ENCODE results near the gene CES5A. TPM values are rescaled to one million over a fixed set of nuclear protein-coding genes. Genes with fewer than 3 reads are reported as not detected.

The CES5A gene
- total and polyA plus RNA-seq, 10 of the 15 experiments (the other 5 are each of a cell fraction or from before 2014, with no cell fraction given) = 0.19 TPM; not detected in 9

DNA sequence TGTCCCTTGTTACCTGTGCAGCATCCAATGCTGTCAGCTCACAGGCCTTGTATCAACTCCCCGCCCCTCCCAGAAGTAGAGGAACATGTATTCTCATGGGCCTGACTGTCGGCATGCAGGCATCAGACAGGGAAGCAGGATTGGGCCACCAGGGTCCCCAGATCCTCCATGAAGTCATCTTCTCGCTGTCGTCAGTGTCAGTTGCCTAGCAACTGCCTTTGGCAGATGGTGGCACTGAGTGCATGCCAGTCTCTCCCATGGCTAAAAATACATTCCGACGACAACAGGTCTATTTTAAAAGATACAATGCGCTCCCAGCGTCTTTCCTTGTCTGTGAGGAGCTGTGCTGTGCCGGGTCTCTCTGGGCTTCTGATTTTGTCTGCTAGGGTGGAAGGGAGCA is 36.8 kb upstream of the CES5A start:
- RAD21 ChIA-PET (ENCODE audit: unreplicated experiment) = no interaction called here
- TF ChIP-seq GABPA (IDR thresholded peaks at IDR 0.05; ENCODE audit: low read depth) = no peak
- TF ChIP-seq RFX5 (IDR thresholded peaks at IDR 0.05; ENCODE audit: low read depth, low read length) = no peak
- TF ChIP-seq, protein P1, sequence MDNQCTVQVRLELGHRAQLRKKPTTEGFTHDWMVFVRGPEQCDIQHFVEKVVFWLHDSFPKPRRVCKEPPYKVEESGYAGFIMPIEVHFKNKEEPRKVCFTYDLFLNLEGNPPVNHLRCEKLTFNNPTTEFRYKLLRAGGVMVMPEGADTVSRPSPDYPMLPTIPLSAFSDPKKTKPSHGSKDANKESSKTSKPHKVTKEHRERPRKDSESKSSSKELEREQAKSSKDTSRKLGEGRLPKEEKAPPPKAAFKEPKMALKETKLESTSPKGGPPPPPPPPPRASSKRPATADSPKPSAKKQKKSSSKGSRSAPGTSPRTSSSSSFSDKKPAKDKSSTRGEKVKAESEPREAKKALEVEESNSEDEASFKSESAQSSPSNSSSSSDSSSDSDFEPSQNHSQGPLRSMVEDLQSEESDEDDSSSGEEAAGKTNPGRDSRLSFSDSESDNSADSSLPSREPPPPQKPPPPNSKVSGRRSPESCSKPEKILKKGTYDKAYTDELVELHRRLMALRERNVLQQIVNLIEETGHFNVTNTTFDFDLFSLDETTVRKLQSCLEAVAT (IDR thresholded peaks at IDR 0.05) = no peak
- TF ChIP-seq BMI1 (IDR thresholded peaks at IDR 0.05; ENCODE audit: borderline replicate concordance) = no peak
- H3K79me2 ChIP-seq (ENCODE audit: control insufficient read depth, insufficient read depth, low read length) = no peaks in the 10 kb centered on the region
- DNase-seq (ENCODE audit: low read depth, low spot score) (no peak), ATAC-seq (no peak), FAIRE-seq (no peak)
- no peak overlapping the region for H3K27ac ChIP-seq (ENCODE audit: control insufficient read depth, insufficient read depth)
- H3K4me3 ChIP-seq = no peak overlapping the region
- H3K9me3 ChIP-seq (replicated peaks; ENCODE audit: control insufficient read depth, insufficient read depth, low read length) = no peaks in the 10 kb centered on the region
- H3K36me3 ChIP-seq (ENCODE audit: control insufficient read depth in 2 of 2, insufficient read depth in 2 of 2, low read length in 1 of 2) = no peaks in the 10 kb centered on the region
- intact Hi-C loops (cut with micrococcal nuclease; ENCODE audit: unreplicated experiment) (no loop called here), in situ Hi-C loops (cut with MboI) (no loop called here)
- no peaks in the 10 kb centered on the region; the same call in 1 of the 2 replicates for H4K20me1 ChIP-seq (ENCODE audit: control insufficient read depth, insufficient read depth)
- CTCF ChIA-PET = no interaction called here
- no peak overlapping the region for H2AFZ ChIP-seq (ENCODE audit: control insufficient read depth, low read depth, low read length)
- SMC1A ChIA-PET (ENCODE audit: uncharacterized antibody, unreplicated experiment) = no interaction called here
- POLR2A ChIA-PET = no interaction called here
- no peaks in the 10 kb centered on the region for H3K4me1 ChIP-seq (ENCODE audit: control insufficient read depth, insufficient read depth, low read length)
- WGBS (ENCODE audit: insufficient coverage, insufficient replicate concordance, low lambda C conversion rate, missing lambda C conversion rate) = 30% methylated on average over 9 of the region's 9 CpGs
- H3K4me2 ChIP-seq (ENCODE audit: control insufficient read depth, insufficient read depth) = no peak overlapping the region
- no peaks in the 10 kb centered on the region for H3K27me3 ChIP-seq (replicated peaks in 1 of 2; ENCODE audit: control insufficient read depth in 2 of 2, insufficient read depth in 2 of 2, low read length in 1 of 2)
- no TSS peak for BruUV-seq (replicated peaks)
- no peak overlapping the region for H3K9ac ChIP-seq (ENCODE audit: control insufficient read depth, insufficient read depth, low read length)

DNA sequence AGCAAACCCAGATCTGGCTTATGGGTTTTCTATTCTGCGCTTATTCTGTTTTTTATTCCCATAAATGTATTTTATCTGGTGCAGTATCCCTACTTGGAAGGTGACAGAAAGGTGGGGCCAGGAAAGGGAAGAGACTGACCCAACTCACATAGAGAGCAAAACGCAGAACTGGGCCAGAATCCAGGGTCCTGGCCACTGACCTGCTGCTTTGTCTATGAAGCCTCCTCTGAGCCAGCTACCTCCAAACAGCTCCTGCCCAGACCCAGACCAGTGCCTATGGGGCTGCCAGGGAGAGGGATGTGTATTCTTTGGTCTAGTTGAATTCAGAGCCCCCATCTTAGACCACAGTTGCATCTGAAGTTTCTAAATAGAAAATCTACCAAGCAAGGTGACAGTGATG is 36.4 kb upstream of the CES5A start:
- Histone ChIP-seq H3K4me2 (ENCODE audit: control insufficient read depth, insufficient read depth) (no peak overlapping the region), H3K9me3 (replicated peaks; ENCODE audit: control insufficient read depth, insufficient read depth, low read length) (no peaks in the 10 kb centered on the region), H3K4me3 (no peak overlapping the region), H2AFZ (ENCODE audit: control insufficient read depth, low read depth, low read length) (no peak overlapping the region), H3K27me3 (replicated peaks in 1 of 2; ENCODE audit: control insufficient read depth in 2 of 2, insufficient read depth in 2 of 2, low read length in 1 of 2) (no peaks in the 10 kb centered on the region), H4K20me1 (ENCODE audit: control insufficient read depth, insufficient read depth) (no peaks in the 10 kb centered on the region; the same call in 1 of the 2 replicates), H3K79me2 (ENCODE audit: control insufficient read depth, insufficient read depth, low read length) (no peaks in the 10 kb centered on the region), H3K9ac (ENCODE audit: control insufficient read depth, insufficient read depth, low read length) (no peak overlapping the region), H3K27ac (ENCODE audit: control insufficient read depth, insufficient read depth) (no peak overlapping the region), H3K36me3 (ENCODE audit: control insufficient read depth in 2 of 2, insufficient read depth in 2 of 2, low read length in 1 of 2) (no peaks in the 10 kb centered on the region), H3K4me1 (ENCODE audit: control insufficient read depth, insufficient read depth, low read length) (no peaks in the 10 kb centered on the region)
- FAIRE-seq (no peak), DNase-seq (ENCODE audit: low read depth, low spot score) (no peak), ATAC-seq (no peak)
- POLR2A ChIA-PET = no interaction called here
- intact Hi-C loops (cut with micrococcal nuclease; ENCODE audit: unreplicated experiment) (no loop called here), in situ Hi-C loops (cut with MboI) (no loop called here)
- BruUV-seq (replicated peaks) = no TSS peak
- SMC1A ChIA-PET (ENCODE audit: uncharacterized antibody, unreplicated experiment) = no interaction called here
- 29% methylated on average over 2 of the region's 2 CpGs for WGBS (ENCODE audit: insufficient coverage, insufficient replicate concordance, low lambda C conversion rate, missing lambda C conversion rate)
- CTCF ChIA-PET = no interaction called here
- RAD21 ChIA-PET (ENCODE audit: unreplicated experiment) = no interaction called here
- TF ChIP-seq RELA (IDR thresholded peaks at IDR 0.05; ENCODE audit: borderline replicate concordance, partially characterized antibody) (no peak), ZNF274 (IDR thresholded peaks at IDR 0.05; ENCODE audit: insufficient read depth, insufficient read length) (no peak), NBN (IDR thresholded peaks at IDR 0.05) (no peak), ZZZ3 (IDR thresholded peaks at IDR 0.05; ENCODE audit: control insufficient read depth, insufficient read length, low read depth) (no peak)
- TF ChIP-seq, protein P2, sequence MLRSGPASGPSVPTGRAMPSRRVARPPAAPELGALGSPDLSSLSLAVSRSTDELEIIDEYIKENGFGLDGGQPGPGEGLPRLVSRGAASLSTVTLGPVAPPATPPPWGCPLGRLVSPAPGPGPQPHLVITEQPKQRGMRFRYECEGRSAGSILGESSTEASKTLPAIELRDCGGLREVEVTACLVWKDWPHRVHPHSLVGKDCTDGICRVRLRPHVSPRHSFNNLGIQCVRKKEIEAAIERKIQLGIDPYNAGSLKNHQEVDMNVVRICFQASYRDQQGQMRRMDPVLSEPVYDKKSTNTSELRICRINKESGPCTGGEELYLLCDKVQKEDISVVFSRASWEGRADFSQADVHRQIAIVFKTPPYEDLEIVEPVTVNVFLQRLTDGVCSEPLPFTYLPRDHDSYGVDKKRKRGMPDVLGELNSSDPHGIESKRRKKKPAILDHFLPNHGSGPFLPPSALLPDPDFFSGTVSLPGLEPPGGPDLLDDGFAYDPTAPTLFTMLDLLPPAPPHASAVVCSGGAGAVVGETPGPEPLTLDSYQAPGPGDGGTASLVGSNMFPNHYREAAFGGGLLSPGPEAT (IDR thresholded peaks at IDR 0.05; ENCODE audit: low read depth) = no peak
- TF ChIP-seq, protein P3, sequence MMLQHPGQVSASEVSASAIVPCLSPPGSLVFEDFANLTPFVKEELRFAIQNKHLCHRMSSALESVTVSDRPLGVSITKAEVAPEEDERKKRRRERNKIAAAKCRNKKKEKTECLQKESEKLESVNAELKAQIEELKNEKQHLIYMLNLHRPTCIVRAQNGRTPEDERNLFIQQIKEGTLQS (IDR thresholded peaks at IDR 0.05; ENCODE audit: borderline replicate concordance, extremely low read depth, low read depth, low read length) = no peak
- TF ChIP-seq, protein P4, sequence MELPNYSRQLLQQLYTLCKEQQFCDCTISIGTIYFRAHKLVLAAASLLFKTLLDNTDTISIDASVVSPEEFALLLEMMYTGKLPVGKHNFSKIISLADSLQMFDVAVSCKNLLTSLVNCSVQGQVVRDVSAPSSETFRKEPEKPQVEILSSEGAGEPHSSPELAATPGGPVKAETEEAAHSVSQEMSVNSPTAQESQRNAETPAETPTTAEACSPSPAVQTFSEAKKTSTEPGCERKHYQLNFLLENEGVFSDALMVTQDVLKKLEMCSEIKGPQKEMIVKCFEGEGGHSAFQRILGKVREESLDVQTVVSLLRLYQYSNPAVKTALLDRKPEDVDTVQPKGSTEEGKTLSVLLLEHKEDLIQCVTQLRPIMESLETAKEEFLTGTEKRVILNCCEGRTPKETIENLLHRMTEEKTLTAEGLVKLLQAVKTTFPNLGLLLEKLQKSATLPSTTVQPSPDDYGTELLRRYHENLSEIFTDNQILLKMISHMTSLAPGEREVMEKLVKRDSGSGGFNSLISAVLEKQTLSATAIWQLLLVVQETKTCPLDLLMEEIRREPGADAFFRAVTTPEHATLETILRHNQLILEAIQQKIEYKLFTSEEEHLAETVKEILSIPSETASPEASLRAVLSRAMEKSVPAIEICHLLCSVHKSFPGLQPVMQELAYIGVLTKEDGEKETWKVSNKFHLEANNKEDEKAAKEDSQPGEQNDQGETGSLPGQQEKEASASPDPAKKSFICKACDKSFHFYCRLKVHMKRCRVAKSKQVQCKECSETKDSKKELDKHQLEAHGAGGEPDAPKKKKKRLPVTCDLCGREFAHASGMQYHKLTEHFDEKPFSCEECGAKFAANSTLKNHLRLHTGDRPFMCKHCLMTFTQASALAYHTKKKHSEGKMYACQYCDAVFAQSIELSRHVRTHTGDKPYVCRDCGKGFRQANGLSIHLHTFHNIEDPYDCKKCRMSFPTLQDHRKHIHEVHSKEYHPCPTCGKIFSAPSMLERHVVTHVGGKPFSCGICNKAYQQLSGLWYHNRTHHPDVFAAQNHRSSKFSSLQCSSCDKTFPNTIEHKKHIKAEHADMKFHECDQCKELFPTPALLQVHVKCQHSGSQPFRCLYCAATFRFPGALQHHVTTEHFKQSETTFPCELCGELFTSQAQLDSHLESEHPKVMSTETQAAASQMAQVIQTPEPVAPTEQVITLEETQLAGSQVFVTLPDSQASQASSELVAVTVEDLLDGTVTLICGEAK (IDR thresholded peaks at IDR 0.05; ENCODE audit: borderline replicate concordance) = no peak
